K562 (cell line): ENCODE measurements around the gene TPRX2. TPM values are rescaled to one million over a fixed set of nuclear protein-coding genes. Genes with fewer than 3 reads are reported as not detected.

Experiments used
- ATAC-seq: fragments of 200-7000 bp; cut with Tn5 transposase; 3 replicates; pipeline ENCODE4 v1.9.1; 2020; ENCODE audit warnings: moderate library complexity
- BruUV-seq: library from RNA; stranded (reverse); fragments of 400-500 nt; replicated peaks from 2 replicates; lab custom pipeline; 2021; lab: Mats Ljungman, UMichigan
- CTCF ChIA-PET: fragments of 300-600 bp; formaldehyde crosslinking; extraction: SDS; loops from one replicate; lab custom pipeline; 2021; ENCODE audit warnings: low intra/inter-chr PET ratio; lab: Yijun Ruan, JAX
- POLR2A ChIA-PET: fragments of 300-600, 350-650 bp; sonication (Branson Sonifier 250); formaldehyde crosslinking; extraction: SDS; loops from one replicate; lab custom pipeline; 2021; ENCODE audit warnings: antibody characterized with exemption, inconsistent platforms; lab: Yijun Ruan, JAX
- DNase-seq, 4 experiments: peaks; one replicate each; pipeline versions ENCODE4 v3.0.0 to v3.0.0-alpha.2; 2011 to 2018; ENCODE audit warnings: low spot score in 3 of 4, mixed read lengths in 3 of 4; ENCODE audit errors: extremely low read depth in 1 of 4
- FAIRE-seq: peaks from 2 replicates; lab custom pipeline; 2011; peaks lifted over from hg19 to GRCh38; lab: Jason Lieb, UNC
- H2AFZ ChIP-seq: 2 replicates; pipeline ENCODE4 v1.6.0; 2011; ENCODE audit warnings: low read depth, low read length, control low read depth, inconsistent platforms
- H3K27ac ChIP-seq: fragments of 200-600 bp; 3 replicates; pipeline ENCODE4 v1.8.0; 2011; ENCODE audit warnings: low read depth, mild to moderate bottlenecking, control low read depth, inconsistent platforms, low read length, moderate library complexity, mixed read lengths; ENCODE audit errors: extremely low read depth
- H3K27me3 ChIP-seq, 2 experiments: fragments of 300-600 bp in 1 of 2; 2 replicates in 1 of 2; 3 replicates in 1 of 2; pipeline versions ENCODE4 v1.6.0 to v1.8.0; 2011; ENCODE audit warnings: inconsistent platforms in 2 of 2, low read length in 2 of 2, mild to moderate bottlenecking in 1 of 2, mixed read lengths in 1 of 2, moderate library complexity in 1 of 2; ENCODE audit not compliant: control insufficient read depth in 2 of 2, insufficient read depth in 2 of 2
- H3K36me3 ChIP-seq: fragments of 300-600 bp; 3 replicates; pipeline ENCODE4 v1.8.0; 2011; ENCODE audit warnings: mild to moderate bottlenecking, low read length, inconsistent platforms; ENCODE audit not compliant: control insufficient read depth, insufficient read depth
- H3K4me1 ChIP-seq, 2 experiments: fragments of 200-600 bp in 1 of 2; replicated peaks in 1 of 2; 2 replicates in 1 of 2; 3 replicates in 1 of 2; pipeline versions ENCODE4 v1.5.1 to v1.8.0; 2011; ENCODE audit warnings: inconsistent platforms in 2 of 2, low read length in 2 of 2, mild to moderate bottlenecking in 1 of 2, mixed read lengths in 1 of 2, moderate library complexity in 1 of 2; ENCODE audit not compliant: control insufficient read depth in 2 of 2, insufficient read depth in 2 of 2
- H3K4me2 ChIP-seq: 2 replicates; pipeline ENCODE4 v1.6.1; 2011; ENCODE audit warnings: low read length, control low read depth, inconsistent platforms, mixed read lengths; ENCODE audit not compliant: insufficient read depth
- H3K4me3 ChIP-seq: fragments of 200-600 bp; sonication (generic), shearing (Covaris generic); 2 replicates; pipeline ENCODE4 v1.5.1; 2016; ENCODE audit warnings: control low read depth, inconsistent platforms
- H3K79me2 ChIP-seq: fragments of 200-600 bp; 3 replicates; pipeline ENCODE4 v1.8.0; 2011; ENCODE audit warnings: low read length, inconsistent platforms; ENCODE audit not compliant: control insufficient read depth, insufficient read depth
- H3K9ac ChIP-seq, 2 experiments: 2 replicates each; pipeline versions ENCODE4 v1.6.0 to v1.6.1; 2011; ENCODE audit warnings: low read depth in 2 of 2, low read length in 2 of 2, control low read depth in 1 of 2, inconsistent platforms in 1 of 2, mild to moderate bottlenecking in 1 of 2, mixed read lengths in 1 of 2; ENCODE audit not compliant: insufficient read depth in 1 of 2
- H3K9me1 ChIP-seq: one replicate; pipeline ENCODE4 v1.6.0; 2011; ENCODE audit warnings: inconsistent platforms, mild to moderate bottlenecking, low read length, moderate library complexity; ENCODE audit not compliant: control insufficient read depth, insufficient read depth
- H3K9me3 ChIP-seq: replicated peaks from 2 replicates; pipeline ENCODE4 v1.5.1; 2011; ENCODE audit warnings: low read depth, low read length, inconsistent platforms; ENCODE audit not compliant: control insufficient read depth, insufficient read depth
- H4K20me1 ChIP-seq: replicated peaks from 2 replicates; pipeline ENCODE4 v1.6.1; 2011; ENCODE audit warnings: low read length, inconsistent platforms, mixed read lengths; ENCODE audit not compliant: control insufficient read depth, insufficient read depth
- GTF3C2 ChIP-seq: IDR thresholded peaks from 3 replicates; pipeline ENCODE4 v1.6.1; 2011; ENCODE audit warnings: borderline replicate concordance, mild to moderate bottlenecking, moderate library complexity; ENCODE audit not compliant: insufficient read length; ENCODE audit errors: extremely low read depth
- MAX ChIP-seq: sonication (generic); formaldehyde crosslinking; IDR thresholded peaks from 2 replicates; pipeline ENCODE4 v1.9.0; 2022; ENCODE audit warnings: mild to moderate bottlenecking, missing genetic modification reagents
- MCM2 ChIP-seq: fragments of 450-650 bp; IDR thresholded peaks from 2 replicates; pipeline ENCODE4 v1.6.1; 2017; ENCODE audit warnings: low read depth, mild to moderate bottlenecking
- PATZ1 ChIP-seq: fragments of 250-450 bp; sonication (Bioruptor Pico); IDR thresholded peaks from 2 replicates; pipeline ENCODE4 v1.5.0; 2020; ENCODE audit warnings: mild to moderate bottlenecking, borderline replicate concordance
- SRF ChIP-seq, 2 experiments: fragments of 250-450, 450-650 bp in 1 of 2; sonication (Bioruptor Pico) in 1 of 2; sonication (generic) in 1 of 2; formaldehyde crosslinking; IDR thresholded peaks; 2 replicates each; pipeline versions ENCODE4 v1.5.0 to v1.5.1; 2020 to 2022; ENCODE audit warnings: mild to moderate bottlenecking in 1 of 2, missing genetic modification reagents in 1 of 2
- YY1 ChIP-seq, 3 experiments: IDR thresholded peaks; 2 replicates each; pipeline ENCODE4 v1.6.1; 2011; ENCODE audit warnings: low read length in 2 of 3, mild to moderate bottlenecking in 2 of 3, moderate library complexity in 2 of 3, borderline replicate concordance in 1 of 3, control low read depth in 1 of 3, low read depth in 1 of 3; ENCODE audit not compliant: insufficient read depth in 3 of 3, insufficient replicate concordance in 2 of 3, control insufficient read depth in 1 of 3, insufficient read length in 1 of 3; ENCODE audit errors: extremely low read depth in 1 of 3
- ZBED1 ChIP-seq: IDR thresholded peaks from 2 replicates; pipeline ENCODE4 v1.6.1; 2014
- ZBTB12 ChIP-seq: fragments of 250-450 bp; sonication (Bioruptor Pico); IDR thresholded peaks from 2 replicates; pipeline ENCODE4 v1.4.0; 2020
- ZNF57 ChIP-seq: fragments of 450-650 bp; formaldehyde crosslinking; IDR thresholded peaks from 2 replicates; pipeline ENCODE4 v1.4.0; 2020; ENCODE audit warnings: mild to moderate bottlenecking, moderate library complexity
- ZNF695 ChIP-seq: fragments of 450-650 bp; formaldehyde crosslinking; IDR thresholded peaks from 2 replicates; pipeline ENCODE4 v1.4.0; 2020; ENCODE audit warnings: mild to moderate bottlenecking, moderate library complexity
- WGBS: fragments of 100-300 bp; shearing (Covaris generic); methylation state at CpG from one replicate; pipeline ENCODE4 v1.1.6; 2016; ENCODE audit warnings: low coverage, mixed read lengths; ENCODE audit not compliant: insufficient coverage; ENCODE audit errors: missing lambda C conversion rate; 5-methylcytosine and 5-hydroxymethylcytosine counted together
- in situ Hi-C: fragments of 300-500 bp; cut with MboI; formaldehyde crosslinking; loops from 4 replicates; pipeline ENCODE4 v1.15.0; 2018; ENCODE audit warnings: inconsistent platforms, mixed read lengths
- intact Hi-C: fragments of 100-400 bp; cut with micrococcal nuclease; formaldehyde crosslinking; loops from 2 replicates; pipeline ENCODE4 v1.14.2; 2022
- polyA plus RNA-seq, 8 experiments: library from polyadenylated mRNA; depleted of rRNA in 4 of 8; stranded (reverse) in 5 of 8; unstranded in 3 of 8; fragments of >200 nt; fragmentation: Nextera tagmentation in 2 of 8; fragmentation: Illumina TruSeq in 1 of 8; extraction: Ambion mirVana in 2 of 8; extraction: Trizol in 1 of 8; gene quantifications; 2 replicates each; pipeline versions ENCODE4 v1.2.1 to v1.2.3, GENCODE V29; 2011 to 2014; ENCODE audit warnings: inconsistent platforms in 1 of 8, missing spikeins in 1 of 8
- total RNA-seq, 7 experiments: library from RNA; depleted of rRNA in 6 of 7; stranded (reverse); fragments of >200 nt in 6 of 7; fragmentation: Illumina TruSeq in 2 of 7; extraction: Trizol in 2 of 7; gene quantifications; 2 replicates each; pipeline versions ENCODE4 v1.2.1 to v1.2.3, GENCODE V29; 2011 to 2021; ENCODE audit warnings: low replicate concordance in 1 of 7

TPRX2 gene
- total and polyA plus RNA-seq, 9 of the 15 experiments (the other 6 are each of a cell fraction or from before 2014, with no cell fraction given): not detected

- peak in 1 of 3 experiments; percentile 77 for TF ChIP-seq YY1 (IDR thresholded peaks at IDR 0.05; ENCODE audit: borderline replicate concordance in 1 of 3, control insufficient read depth in 1 of 3, extremely low read depth in 1 of 3, insufficient read depth in 3 of 3, insufficient read length in 1 of 3, insufficient replicate concordance in 2 of 3, low read depth in 1 of 3, low read length in 2 of 3)
- TF ChIP-seq, all 486 proteins: peak for 2
Measured at GRCh38 chr19:47826800-47827199, 32.2 kb upstream of the TPRX2 start (continued).

GRCh38 chr19:47832723-47833122, 26.3 kb upstream of the TPRX2 start:
- Histone ChIP-seq H3K9me1 (no peaks in the 10 kb centered on the region), H4K20me1 (no peaks in the 10 kb centered on the region), H2AFZ (no peak overlapping the region), H3K4me3 (no peak overlapping the region), H3K36me3 (no peaks in the 10 kb centered on the region), H3K9me3 (no peaks in the 10 kb centered on the region), H3K9ac (no peak overlapping the region), H3K4me1 (no peaks in the 10 kb centered on the region), H3K79me2 (no peaks in the 10 kb centered on the region), H3K4me2 (no peak overlapping the region), H3K27me3 (peaks cover 2 to 13% of the 10 kb centered on the region in 2 experiments), H3K27ac (no peak overlapping the region)
- 22% methylated on average over 4 of the region's 4 CpGs for WGBS
- DNase-seq (no peak), FAIRE-seq (no peak), ATAC-seq (no peak)
- in situ Hi-C loops: no loop called here
- CTCF ChIA-PET: interaction anchor here (1.0 kb wide), 1 partner anchor 30 kb away, joined by 4 read pairs; no protein-coding TSS in a partner anchor
- BruUV-seq: no TSS peak
- POLR2A ChIA-PET: interaction anchor here (0.7 kb wide), 1 partner anchor 10 kb away, joined by 4 read pairs; no protein-coding TSS in a partner anchor
- intact Hi-C loops: no loop called here
- TF ChIP-seq ZNF57 (CRISPR knock-in tag) (no peak), ZBED1 (no peak), MAX (no peak), MCM2 (no peak), PATZ1 (no peak), ZNF695 (CRISPR knock-in tag) (no peak), SRF (CRISPR knock-in tag; IDR thresholded peaks at IDR 0.05) (no peak), GTF3C2 (no peak), ZBTB12 (CRISPR knock-in tag) (no peak)
